NCI-H146 treated with DMSO at 0.1 percent for 48 hours (cell line): ENCODE results near the gene ZFAND3.
A peak's percentile ranks its signal among the peaks of the same experiment; 100 is the strongest.
"Not testable (repeated sequence)": the region's sequence is repeated elsewhere in the genome, so short reads cannot be mapped to it uniquely, and the experiment has no call there.

ENCODE experiments used
- DNase-seq: peaks from one replicate; lab custom pipeline; 2025; ENCODE audit not compliant: unreplicated experiment; lab: John Stamatoyannopoulos, UW

Gene ZFAND3

GRCh38 chr6:37891072-37891471 is 71.5 kb downstream of the ZFAND3 start:
- no peak for DNase-seq

- no peak for DNase-seq
Observed at GRCh38 chr6:37893257-37893656, 73.7 kb downstream of the ZFAND3 start.

- DNase-seq: not testable (repeated sequence)
Observed at GRCh38 chr6:37893734-37894133, 74.2 kb downstream of the ZFAND3 start.

GRCh38 chr6:37894585-37894984 is 75.1 kb downstream of the ZFAND3 start:
- DNase-seq: no peak

- DNase-seq: no peak
Observed at GRCh38 chr6:37897321-37897720, 77.8 kb downstream of the ZFAND3 start.

GRCh38 chr6:37897818-37898515 is 78.4 kb downstream of the ZFAND3 start:
- no peak for DNase-seq

- no peak for DNase-seq
Observed at GRCh38 chr6:37903351-37904340, 84.1 kb downstream of the ZFAND3 start.

- no peak for DNase-seq
Observed at GRCh38 chr6:37904590-37904989, 85.1 kb downstream of the ZFAND3 start.

- no peak for DNase-seq
Observed at GRCh38 chr6:37906121-37906520, 86.6 kb downstream of the ZFAND3 start.

- DNase-seq: no peak
Observed at GRCh38 chr6:37910998-37911397, 91.5 kb downstream of the ZFAND3 start.

- DNase-seq: no peak
Observed at GRCh38 chr6:37913210-37913609, 93.7 kb downstream of the ZFAND3 start.

GRCh38 chr6:37915463-37915862 is 95.9 kb downstream of the ZFAND3 start:
- DNase-seq: no peak

- no peak for DNase-seq
Observed at GRCh38 chr6:37916149-37916548, 96.6 kb downstream of the ZFAND3 start.

GRCh38 chr6:37916675-37917074 is 97.1 kb downstream of the ZFAND3 start:
- DNase-seq: no peak

- DNase-seq: no peak
Observed at GRCh38 chr6:37917566-37917965, 98.0 kb downstream of the ZFAND3 start.

GRCh38 chr6:37919417-37920157 is 100.1 kb downstream of the ZFAND3 start:
- DNase-seq: no peak

- peak; percentile 27 for DNase-seq
Observed at GRCh38 chr6:37920667-37921066, 101.1 kb downstream of the ZFAND3 start.

GRCh38 chr6:37922563-37922962 is 103.0 kb downstream of the ZFAND3 start:
- DNase-seq: no peak

GRCh38 chr6:37923514-37923913 is 104.0 kb downstream of the ZFAND3 start:
- no peak for DNase-seq

GRCh38 chr6:37926661-37927060 is 107.1 kb downstream of the ZFAND3 start:
- no peak for DNase-seq

- no peak for DNase-seq
Observed at GRCh38 chr6:37928217-37928616, 108.7 kb downstream of the ZFAND3 start.
